22Rv1 (cell line): Measurements from ENCODE around the gene EME2.

Source experiments
- ZFX ChIP-seq: fragments of 450-650 bp; IDR thresholded peaks from 2 replicates; pipeline ENCODE4 v1.6.1; 2017; ENCODE audit warnings: antibody characterized with exemption, borderline replicate concordance
- TF ChIP-seq, protein P1 (sequence below): fragments of 450-650 bp; IDR thresholded peaks from 2 replicates; pipeline ENCODE4 v1.5.1; 2017; ENCODE audit warnings: mild to moderate bottlenecking

DNA sequence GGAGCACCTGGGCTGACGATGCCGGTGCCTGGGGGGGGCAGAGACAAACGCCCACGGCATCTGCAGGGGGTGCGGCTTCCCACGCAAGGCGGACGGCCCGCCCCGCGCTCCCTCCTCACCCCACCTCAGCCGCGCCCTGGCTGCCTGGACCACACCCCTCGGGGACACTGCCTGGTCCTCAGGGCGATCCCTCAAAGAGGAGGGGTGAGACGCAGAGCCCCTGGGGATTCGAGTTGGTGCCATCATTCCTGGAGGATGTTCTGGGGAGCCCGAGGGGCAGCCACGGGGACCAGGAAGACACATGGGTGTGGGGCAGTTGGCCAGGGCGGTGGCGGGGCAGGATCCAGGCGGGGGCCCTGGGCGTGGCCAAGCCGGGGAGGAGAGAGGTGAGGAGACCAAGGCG is 17.0 kb downstream of the EME2 start:
- TF ChIP-seq, protein P1, sequence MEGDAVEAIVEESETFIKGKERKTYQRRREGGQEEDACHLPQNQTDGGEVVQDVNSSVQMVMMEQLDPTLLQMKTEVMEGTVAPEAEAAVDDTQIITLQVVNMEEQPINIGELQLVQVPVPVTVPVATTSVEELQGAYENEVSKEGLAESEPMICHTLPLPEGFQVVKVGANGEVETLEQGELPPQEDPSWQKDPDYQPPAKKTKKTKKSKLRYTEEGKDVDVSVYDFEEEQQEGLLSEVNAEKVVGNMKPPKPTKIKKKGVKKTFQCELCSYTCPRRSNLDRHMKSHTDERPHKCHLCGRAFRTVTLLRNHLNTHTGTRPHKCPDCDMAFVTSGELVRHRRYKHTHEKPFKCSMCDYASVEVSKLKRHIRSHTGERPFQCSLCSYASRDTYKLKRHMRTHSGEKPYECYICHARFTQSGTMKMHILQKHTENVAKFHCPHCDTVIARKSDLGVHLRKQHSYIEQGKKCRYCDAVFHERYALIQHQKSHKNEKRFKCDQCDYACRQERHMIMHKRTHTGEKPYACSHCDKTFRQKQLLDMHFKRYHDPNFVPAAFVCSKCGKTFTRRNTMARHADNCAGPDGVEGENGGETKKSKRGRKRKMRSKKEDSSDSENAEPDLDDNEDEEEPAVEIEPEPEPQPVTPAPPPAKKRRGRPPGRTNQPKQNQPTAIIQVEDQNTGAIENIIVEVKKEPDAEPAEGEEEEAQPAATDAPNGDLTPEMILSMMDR: no peak
- no peak for TF ChIP-seq ZFX
